GM21723 (cell line): ENCODE measurements around the gene TLE2.
"Not testable (repeated sequence)": the region's sequence is repeated elsewhere in the genome, so short reads cannot be mapped to it uniquely, and the experiment has no call there.

Experiments
- ATAC-seq: cut with Tn5 transposase; IDR thresholded peaks from one replicate; pipeline ENCODE4 v1.9.1; 2021; ENCODE audit warnings: mild to moderate bottlenecking, moderate library complexity; ENCODE audit not compliant: unreplicated experiment

Gene TLE2

GRCh38 chr19:3056417-3057088 lies 27.5 kb upstream of the TLE2 start:
- no peak for ATAC-seq

GRCh38 chr19:3055741-3056416 lies 26.8 kb upstream of the TLE2 start:
- ATAC-seq, result no peak

- no peak for ATAC-seq
Observed at GRCh38 chr19:3054972-3055740, 26.1 kb upstream of the TLE2 start.

- ATAC-seq, result no peak
Observed at GRCh38 chr19:3054265-3054971, 25.3 kb upstream of the TLE2 start.

GRCh38 chr19:3053780-3054179 lies 24.7 kb upstream of the TLE2 start:
- no peak for ATAC-seq

GRCh38 chr19:3053218-3053621 lies 24.1 kb upstream of the TLE2 start:
- ATAC-seq, result no peak

GRCh38 chr19:3050016-3050415 lies 20.9 kb upstream of the TLE2 start:
- not testable (repeated sequence) for ATAC-seq

GRCh38 chr19:3049089-3049488 lies 20.0 kb upstream of the TLE2 start:
- ATAC-seq, result no peak

- ATAC-seq, result no peak
Observed at GRCh38 chr19:3048190-3048533, 19.1 kb upstream of the TLE2 start.

GRCh38 chr19:3047496-3048189 lies 18.6 kb upstream of the TLE2 start:
- ATAC-seq, result no peak

- no peak for ATAC-seq
Observed at GRCh38 chr19:3046698-3047495, 17.8 kb upstream of the TLE2 start.

- ATAC-seq, result no peak
Observed at GRCh38 chr19:3045885-3046697, 17.0 kb upstream of the TLE2 start.

GRCh38 chr19:3045191-3045590 lies 16.1 kb upstream of the TLE2 start:
- ATAC-seq, result no peak

GRCh38 chr19:3042621-3043267 lies 13.7 kb upstream of the TLE2 start:
- ATAC-seq, result no peak

- ATAC-seq, result no peak
Observed at GRCh38 chr19:3041761-3042620, 12.9 kb upstream of the TLE2 start.

GRCh38 chr19:3041327-3041726 lies 12.2 kb upstream of the TLE2 start:
- no peak for ATAC-seq

GRCh38 chr19:3039641-3040077 lies 10.6 kb upstream of the TLE2 start:
- ATAC-seq, result no peak

GRCh38 chr19:3039125-3039524 lies 10.0 kb upstream of the TLE2 start:
- ATAC-seq, result no peak
